ENCODE data around the gene LDB2.

GRCh38 chr4:16597845-16598596 lies 300.4 kb downstream of the LDB2 start:
- TF ChIP-seq CTCF (IDR thresholded peaks at IDR 0.05) (no peak), POLR2A (IDR thresholded peaks at IDR 0.05) (no peak)
